HG03565 (cell line): Measurements from ENCODE around the gene TCEANC.

Experiments
- ATAC-seq: cut with Tn5 transposase; IDR thresholded peaks from one replicate; pipeline ENCODE4 v1.9.1; 2021; ENCODE audit warnings: mild to moderate bottlenecking, moderate library complexity; ENCODE audit not compliant: unreplicated experiment

TCEANC gene

DNA sequence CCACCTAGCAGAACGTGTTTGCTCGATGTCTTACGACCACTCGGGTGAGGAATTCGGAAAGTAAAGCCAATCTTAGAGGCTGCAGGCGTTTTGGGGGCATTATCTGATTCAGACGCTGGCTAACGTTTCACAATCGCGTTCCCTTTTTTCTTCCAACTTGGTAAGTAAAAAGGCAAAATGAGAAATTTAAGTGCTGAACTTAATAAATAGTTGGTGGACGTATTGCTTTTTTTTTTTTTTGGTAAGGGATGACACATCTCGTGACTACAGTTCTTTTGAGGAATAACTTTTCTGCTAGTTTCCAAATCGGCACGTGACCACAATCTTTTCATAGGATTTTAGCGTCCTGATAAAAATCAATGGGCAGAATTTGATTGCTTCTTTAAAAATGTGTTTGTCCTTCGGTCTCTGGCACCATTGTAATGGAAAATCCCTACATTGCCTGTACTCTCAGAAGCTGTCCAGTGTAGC is 36.8 kb downstream of the TCEANC start:
- ATAC-seq, result no peak

DNA sequence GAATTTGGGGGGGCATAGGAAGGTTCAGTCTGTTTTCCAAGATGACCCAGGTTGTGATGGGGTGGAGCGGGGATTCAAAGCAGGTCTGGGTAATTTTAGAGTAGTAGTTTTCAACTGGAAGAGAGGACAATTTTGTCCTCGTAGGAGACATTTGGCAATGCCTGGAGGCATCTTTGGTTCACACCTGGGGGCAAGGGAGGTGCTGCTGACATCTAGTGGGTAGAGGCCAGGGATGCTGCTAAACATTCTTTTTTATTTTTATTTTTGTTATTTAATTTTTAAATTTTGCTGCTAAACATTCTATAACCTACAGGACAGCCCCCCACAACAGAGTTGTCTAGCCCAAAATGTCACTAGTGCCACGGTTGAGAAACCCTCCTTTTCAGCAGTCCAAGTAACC is 37.9 kb downstream of the TCEANC start:
- no peak for ATAC-seq

DNA sequence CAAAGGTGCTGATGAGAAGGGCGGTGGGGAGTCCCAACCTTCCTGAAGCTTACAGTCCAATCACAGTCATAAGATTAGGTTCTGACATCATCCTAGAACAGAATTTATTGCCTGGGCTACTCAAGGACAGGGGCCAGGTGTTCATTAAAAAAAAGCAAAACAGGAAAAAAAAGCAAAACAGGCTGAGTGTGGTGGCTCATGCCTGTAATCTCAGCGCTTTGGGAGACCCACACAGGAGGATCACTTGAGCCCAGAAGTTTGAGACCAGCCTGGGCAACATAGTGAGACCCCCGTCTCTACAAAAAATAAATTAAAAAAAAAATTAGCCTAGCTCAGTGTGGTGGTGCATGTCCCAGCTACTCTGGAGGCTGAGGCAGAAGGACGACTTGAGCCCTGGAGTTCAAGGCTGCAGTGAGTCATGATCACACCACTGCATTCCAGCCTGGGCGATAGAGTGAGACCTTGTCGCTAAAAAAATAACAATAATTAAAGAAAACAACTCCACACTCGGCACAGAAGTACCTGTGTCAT is 39.0 kb downstream of the TCEANC start:
- ATAC-seq, result no peak

DNA sequence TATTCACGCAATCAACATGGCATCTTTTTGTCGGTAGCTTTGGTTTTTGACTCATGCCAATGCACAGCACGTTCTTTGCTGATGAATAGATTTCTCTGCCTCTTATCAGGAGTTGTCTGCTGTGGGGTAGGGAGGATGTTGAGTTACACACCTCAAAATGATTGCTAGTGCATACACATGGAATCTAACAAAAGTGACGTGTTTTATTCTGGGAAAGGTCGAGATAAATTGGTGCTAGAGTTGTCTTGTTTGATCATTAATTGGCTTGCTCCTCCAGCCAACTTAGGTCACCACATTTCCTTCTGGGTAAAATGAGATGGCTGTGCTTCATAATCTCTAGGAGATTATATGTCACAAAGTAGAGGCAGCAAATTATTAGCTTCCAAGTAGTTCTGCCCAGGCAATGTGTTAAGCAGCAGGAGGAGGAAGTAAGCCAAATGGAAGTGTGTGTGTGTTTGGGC is 39.9 kb downstream of the TCEANC start:
- no peak for ATAC-seq

DNA sequence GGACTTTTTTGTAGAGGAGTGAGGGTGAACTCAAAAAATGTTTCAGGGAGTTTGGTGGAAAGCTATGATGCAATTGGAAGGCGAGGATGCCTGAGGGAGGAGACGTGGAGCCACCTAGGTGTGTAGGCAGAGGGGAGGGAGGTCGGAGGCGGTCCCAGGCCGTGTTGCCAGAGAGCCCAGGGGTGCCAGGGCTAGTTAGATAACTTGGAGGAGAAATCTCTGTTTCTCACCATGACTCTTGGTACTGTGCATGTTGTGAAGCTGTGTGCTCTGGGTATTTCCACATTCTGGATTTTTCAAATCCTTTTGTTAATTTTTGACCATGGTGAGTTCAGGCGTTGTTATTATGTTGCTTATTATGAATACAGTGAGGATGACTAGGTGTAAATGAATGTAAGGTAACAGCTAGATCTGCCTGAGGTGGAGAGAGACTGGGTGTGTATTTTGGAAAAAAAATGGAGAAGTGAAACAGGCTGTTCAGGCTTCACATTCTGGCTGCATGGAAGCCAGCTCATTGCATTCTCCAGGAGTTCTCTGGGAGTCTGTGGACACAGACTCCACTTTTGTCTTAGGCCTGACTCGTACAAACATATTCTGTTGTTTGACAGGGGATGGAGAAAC is 40.5 kb downstream of the TCEANC start:
- ATAC-seq, result no peak

DNA sequence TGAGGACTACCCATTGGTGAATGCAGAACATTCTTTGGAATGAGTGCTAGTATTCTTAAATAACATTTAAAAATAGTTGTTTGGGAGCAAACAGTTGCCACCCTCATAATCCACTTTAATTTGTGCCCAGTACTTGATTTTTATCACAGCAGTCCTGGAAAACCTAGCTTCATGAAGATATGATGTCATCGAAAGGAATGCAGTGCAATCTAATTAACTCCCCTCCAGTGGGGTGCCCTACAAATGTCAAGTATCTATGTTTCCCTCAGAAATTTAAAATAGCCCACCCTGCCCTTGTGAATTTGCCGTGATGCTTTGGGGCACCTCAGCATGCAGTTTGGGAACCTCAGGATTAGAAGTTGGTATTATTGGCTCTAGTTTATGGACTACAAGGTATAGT is 41.4 kb downstream of the TCEANC start:
- ATAC-seq, result no peak

DNA sequence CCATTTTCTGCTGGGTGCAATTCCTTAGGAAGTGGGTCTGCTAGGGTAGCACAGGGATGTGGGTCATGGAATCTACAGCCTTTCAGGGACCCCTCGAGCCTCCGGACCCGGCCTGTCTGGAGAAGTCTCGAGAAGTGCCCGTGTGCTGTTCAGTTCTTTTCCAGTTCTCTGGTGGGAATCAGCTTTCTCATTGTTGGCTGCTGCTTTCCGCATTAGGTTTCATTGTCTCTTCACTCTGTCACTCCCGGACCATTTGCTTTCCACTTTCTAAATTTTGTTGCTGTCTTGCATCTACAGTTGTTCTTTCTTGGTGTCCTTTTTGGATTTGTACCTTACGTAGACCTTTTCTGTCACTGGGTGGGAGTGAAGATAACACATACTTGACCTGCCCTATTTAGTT is 42.0 kb downstream of the TCEANC start:
- no peak for ATAC-seq

DNA sequence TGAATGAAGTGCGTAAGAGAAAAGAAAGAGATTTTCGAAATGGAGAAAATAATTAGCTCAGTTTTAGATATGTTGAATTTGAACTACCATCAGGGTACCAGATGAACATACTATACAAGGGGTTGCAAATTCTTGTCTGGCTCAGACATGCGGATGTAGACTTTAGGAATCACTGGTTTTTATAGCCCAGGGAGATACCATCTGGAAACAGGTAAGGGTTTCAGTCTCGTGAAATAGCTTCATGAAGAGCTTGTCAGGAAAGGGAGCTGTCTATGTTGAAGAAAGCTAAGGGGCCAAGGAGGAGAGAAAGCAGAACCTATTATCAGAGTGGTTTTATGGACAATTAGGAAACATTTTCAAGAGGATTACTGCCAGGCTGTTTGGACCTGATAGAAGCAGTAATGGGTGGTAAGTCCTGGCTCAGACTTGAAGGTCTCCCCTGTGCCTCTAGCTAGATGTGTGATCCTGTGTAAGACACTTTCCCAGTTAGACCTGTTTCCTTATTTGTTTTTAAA is 42.7 kb downstream of the TCEANC start:
- no peak for ATAC-seq

DNA sequence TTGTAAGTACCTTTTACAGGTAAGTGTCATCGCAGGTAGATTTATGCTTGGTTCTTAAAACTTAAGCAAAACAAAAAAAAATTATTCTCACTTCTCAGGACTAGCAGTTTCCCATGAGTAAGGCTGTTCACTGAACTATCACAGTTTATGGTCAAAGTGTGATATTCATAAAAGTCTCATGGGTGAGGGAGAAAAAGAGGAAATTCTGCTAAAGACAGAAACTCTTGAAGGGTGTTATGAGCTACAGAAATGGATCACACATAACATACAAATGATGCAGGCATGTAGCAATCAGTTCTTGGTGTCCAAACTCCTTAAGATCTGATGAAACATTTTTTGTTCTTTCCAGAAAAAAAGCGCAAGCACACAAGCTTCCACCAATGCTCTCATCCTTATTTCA is 44.5 kb downstream of the TCEANC start:
- peak; percentile 47 for ATAC-seq

DNA sequence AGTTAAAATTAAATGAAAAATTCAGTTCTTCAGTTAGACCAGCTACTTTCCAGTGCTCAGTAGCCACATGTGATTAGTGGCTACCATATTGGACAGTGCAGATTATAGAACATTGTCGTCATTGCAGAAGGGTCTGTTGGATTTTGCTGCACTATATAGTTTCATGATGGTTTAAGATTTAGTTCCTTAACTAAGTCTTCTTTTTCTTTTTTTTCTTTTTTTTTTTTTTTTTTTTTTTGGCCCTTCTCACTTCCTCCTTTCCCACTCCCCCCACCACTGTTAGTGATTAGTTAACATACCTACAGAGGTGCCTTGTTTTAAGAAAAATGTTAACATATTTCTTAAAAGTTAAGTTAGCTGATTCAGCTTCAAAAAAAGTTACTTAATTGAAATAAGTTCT is 45.0 kb downstream of the TCEANC start:
- no peak for ATAC-seq

DNA sequence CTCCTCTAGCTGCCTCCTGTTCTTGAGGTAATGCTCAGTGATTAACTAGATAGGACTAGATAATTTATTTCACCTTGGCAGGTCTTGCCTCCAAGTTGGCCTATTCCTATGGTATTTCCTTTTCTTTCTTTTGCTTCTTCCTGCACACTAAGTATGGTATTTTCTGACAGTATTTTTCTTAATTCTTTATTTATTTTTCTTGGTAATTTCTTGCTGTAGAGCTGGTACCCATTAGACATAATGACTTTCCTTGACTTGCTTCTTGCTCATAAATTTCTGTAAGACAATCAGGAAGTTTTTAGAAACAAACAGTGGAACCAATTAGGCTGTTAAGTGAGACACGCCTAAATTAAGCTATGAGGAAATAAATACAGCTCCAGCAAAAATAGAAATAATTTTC is 45.5 kb downstream of the TCEANC start:
- ATAC-seq, result no peak

DNA sequence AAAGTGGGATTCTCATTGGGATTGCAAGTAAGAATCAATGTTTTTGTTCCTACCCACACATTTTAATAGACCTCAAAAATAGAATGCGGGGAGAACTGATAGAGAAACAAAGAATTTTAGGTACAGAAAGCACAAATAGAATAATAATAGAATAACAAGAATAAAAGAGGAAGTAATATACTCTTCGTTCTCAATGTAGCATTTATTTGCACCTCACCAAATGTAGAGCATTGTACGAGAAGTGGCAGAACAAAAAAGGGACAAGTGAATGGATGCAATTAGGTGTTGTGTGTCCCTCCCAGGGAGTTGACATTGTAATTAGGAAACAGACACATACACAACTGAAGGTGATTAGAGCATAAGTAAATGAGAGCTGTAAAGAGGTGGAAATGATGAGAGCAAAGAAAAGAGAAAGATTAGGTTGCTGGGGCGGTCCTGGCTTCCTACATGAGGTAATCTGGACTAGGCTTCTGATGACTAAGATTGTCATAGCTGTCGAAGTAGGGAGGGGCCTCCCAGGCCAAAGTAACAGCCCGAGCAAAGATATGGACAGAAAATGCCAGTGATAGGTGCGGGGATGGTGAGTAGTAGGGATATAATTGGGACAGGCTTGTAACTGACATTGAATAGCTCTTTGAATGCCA is 46.4 kb downstream of the TCEANC start:
- ATAC-seq, result peak; percentile 56

DNA sequence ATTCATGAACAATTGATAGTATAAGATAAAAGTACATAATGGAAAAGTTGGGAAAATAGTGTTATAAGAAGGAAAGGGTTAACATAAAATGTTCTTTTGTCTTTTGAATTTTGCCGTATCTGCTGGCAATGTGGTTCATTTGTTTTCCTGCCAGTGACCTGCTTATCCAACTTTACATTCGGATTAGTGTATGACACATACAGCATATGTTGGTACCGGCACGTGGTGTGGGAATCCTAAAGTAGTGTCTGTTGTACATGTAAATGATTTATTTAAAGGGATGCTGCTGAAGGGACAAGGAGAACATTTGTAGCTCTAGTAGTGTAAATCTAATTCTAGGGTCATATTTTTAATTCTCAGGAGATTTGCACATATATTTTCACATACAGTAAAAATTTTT is 47.4 kb downstream of the TCEANC start:
- ATAC-seq, result no peak

DNA sequence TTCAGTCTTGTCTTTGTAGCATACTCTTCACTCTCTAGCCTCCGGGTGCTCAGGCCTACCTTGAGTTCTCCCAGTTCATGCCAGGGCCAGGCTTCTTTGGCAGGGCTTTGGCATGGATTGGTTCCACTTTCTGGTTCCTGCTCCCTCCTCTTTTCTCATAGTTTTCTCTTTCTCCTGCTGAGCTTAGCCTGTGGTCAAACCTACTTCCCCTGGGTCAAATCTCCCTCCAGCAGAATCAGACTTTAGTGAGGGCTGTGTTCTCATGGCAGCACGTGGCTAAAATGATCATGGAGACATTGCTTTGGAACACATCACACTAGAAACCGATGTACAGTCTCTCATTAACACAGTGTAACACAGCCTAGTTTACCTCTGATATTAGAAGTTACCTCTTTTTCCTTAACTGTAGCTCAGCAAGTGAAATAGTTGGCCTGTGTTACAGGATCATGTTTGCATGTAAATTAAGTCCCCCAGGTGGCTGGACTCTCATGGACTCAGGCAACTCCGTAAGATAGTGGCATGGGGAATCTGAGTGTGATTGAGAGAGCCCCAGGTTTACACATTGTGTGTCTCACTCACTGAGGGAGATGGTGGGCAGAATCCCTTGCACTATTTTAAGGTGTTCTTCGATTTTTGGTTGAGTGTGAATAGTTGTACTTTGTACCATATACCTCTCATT is 49.3 kb downstream of the TCEANC start:
- no peak for ATAC-seq

DNA sequence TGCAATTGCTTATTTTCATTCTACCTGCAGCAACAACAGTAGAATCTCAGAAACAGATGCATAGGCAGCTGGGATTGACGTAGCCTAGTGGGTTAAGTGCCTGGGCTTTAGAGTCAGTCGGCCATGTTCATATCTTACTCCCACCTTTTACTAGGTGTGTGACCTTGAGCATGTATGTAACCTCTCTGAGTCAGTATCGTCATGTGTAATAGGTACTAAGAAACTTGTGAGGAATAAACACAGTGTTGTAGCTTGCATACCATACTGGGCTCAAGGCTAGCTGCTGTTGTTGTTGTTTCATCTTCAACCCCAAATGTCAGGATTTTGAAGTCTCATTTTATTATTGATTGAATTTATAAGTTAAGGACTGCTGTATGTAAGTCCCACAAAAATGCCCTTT is 50.2 kb downstream of the TCEANC start:
- no peak for ATAC-seq

DNA sequence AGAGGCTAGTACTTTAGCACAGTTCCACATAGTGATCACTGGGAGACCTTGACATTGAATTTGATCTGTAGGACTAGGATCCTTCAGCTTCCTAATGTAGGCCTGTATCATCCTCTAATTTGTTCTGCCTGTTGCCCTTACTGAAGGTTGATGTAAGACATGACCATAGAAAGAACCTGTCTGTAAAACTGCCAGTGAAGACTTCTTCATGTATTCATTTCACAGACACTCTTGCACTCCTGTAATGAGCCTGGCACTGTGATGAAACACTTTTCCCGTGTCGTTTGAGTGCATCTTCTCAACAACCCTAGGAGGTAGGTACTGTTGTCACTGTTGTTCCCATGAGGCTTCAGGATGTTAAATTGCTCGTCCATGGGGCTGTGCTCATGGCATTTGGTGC is 50.6 kb downstream of the TCEANC start:
- no peak for ATAC-seq

DNA sequence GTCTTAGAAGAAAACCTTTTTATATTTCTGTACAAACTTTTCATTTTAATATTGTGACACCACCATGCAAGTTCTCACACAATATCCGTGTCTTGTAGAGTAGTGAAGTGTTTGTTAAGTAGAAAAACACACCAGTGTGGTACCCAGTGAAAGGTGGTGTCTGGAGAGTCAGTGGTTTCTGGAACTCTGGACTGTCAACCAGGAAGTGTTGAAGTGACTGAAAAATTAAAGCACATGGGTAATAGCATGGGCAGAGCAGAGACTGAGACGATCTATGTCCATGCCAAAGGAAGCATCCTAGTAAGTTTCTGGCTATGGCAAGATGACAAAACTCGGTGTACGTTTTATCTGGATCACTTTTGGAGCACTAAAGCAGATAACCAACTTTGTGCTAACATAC is 58.2 kb downstream of the TCEANC start:
- no peak for ATAC-seq
